HG03045 (cell line): Measurements from ENCODE around the gene MIB1.
"Not testable (repeated sequence)": the region's sequence is repeated elsewhere in the genome, so short reads cannot be mapped to it uniquely, and the experiment has no call there.

Source experiments
- ATAC-seq: cut with Tn5 transposase; IDR thresholded peaks from one replicate; pipeline ENCODE4 v1.9.1; 2021; ENCODE audit warnings: mild to moderate bottlenecking, moderate library complexity; ENCODE audit not compliant: unreplicated experiment

Gene MIB1

GRCh38 chr18:21740538-21741311 is at the start of gene MIB1:
MIB1 (plus strand) TSS chr18:21740792; CDS start chr18:21741584, 792 bp downstream.
- peak; percentile 97 for ATAC-seq

GRCh38 chr18:21693322-21693721 is 47.3 kb upstream of the MIB1 start:
- no peak for ATAC-seq

- no peak for ATAC-seq
Observed at GRCh38 chr18:21700528-21701075, 40.0 kb upstream of the MIB1 start.

GRCh38 chr18:21701621-21702020 is 39.0 kb upstream of the MIB1 start:
- ATAC-seq = no peak

GRCh38 chr18:21702602-21703001 is 38.0 kb upstream of the MIB1 start:
- no peak for ATAC-seq

- no peak for ATAC-seq
Observed at GRCh38 chr18:21703241-21703820, 37.3 kb upstream of the MIB1 start.

GRCh38 chr18:21704603-21705364 is 35.8 kb upstream of the MIB1 start, which contains the start of gene ABHD3:
ABHD3 (minus strand) TSS chr18:21704774; CDS start chr18:21704665, 109 bp downstream.
- peak; percentile 95 for ATAC-seq

GRCh38 chr18:21706386-21706865 is 34.2 kb upstream of the MIB1 start:
- no peak for ATAC-seq

GRCh38 chr18:21707130-21707529 is 33.5 kb upstream of the MIB1 start:
- ATAC-seq = not testable (repeated sequence)

GRCh38 chr18:21714474-21714873 is 26.1 kb upstream of the MIB1 start:
- ATAC-seq = no peak

GRCh38 chr18:21722687-21723086 is 17.9 kb upstream of the MIB1 start:
- no peak for ATAC-seq

- no peak for ATAC-seq
Observed at GRCh38 chr18:21725201-21725600, 15.4 kb upstream of the MIB1 start.

GRCh38 chr18:21727702-21728101 is 12.9 kb upstream of the MIB1 start:
- no peak for ATAC-seq

- no peak for ATAC-seq
Observed at GRCh38 chr18:21733011-21733410, 7.6 kb upstream of the MIB1 start.

GRCh38 chr18:21735452-21736015 is 5.1 kb upstream of the MIB1 start:
- no peak for ATAC-seq

GRCh38 chr18:21736926-21737325 is 3.7 kb upstream of the MIB1 start:
- not testable (repeated sequence) for ATAC-seq

- peak; percentile 7 for ATAC-seq
Observed at GRCh38 chr18:21739604-21740537, 721 bp upstream of the MIB1 start.

- no peak for ATAC-seq
Observed at GRCh38 chr18:21741312-21741561, 645 bp downstream of the MIB1 start.

GRCh38 chr18:21741562-21742314 is 1.1 kb downstream of the MIB1 start:
- ATAC-seq = peak; percentile 10
